Gastrocnemius medialis (tissue), 4 donors: ENCODE measurements around the gene FGFRL1. TPM values are rescaled to one million over a fixed set of nuclear protein-coding genes. Genes with fewer than 3 reads are reported as not detected.

Experiments
- ATAC-seq, 2 donors: fragments of 150-250 bp; one replicate each; pipeline ENCODE4 v1.9.1; 2016
- DNase-seq, 2 donors: peaks; one replicate each; pipeline ENCODE4 v3.0.0-alpha.2; 2019
- H3K27ac ChIP-seq, 4 donors: fragments of 200-600 bp; sonication (generic); 1 replicate in 1 of 4; 2 replicates in 3 of 4; pipeline ENCODE4 v1.5.1; 2016 to 2018; ENCODE audit warnings: mild to moderate bottlenecking in 2 of 4, moderate library complexity in 1 of 4
- H3K27me3 ChIP-seq, 3 donors: fragments of 200-600 bp; sonication (generic) in 2 of 3; 1 replicate in 1 of 3; 2 replicates in 2 of 3; pipeline versions ENCODE4 v1.5.1 to v1.6.0; 2016 to 2019; ENCODE audit warnings: mild to moderate bottlenecking in 1 of 3, moderate library complexity in 1 of 3
- H3K36me3 ChIP-seq, 2 donors: fragments of 200-600 bp; sonication (generic) in 1 of 2; one replicate each; pipeline ENCODE4 v1.5.1; 2017 to 2018
- H3K4me1 ChIP-seq, 2 donors: fragments of 200-600 bp; sonication (generic) in 1 of 2; one replicate each; pipeline ENCODE4 v1.5.1; 2016 to 2017; ENCODE audit warnings: mild to moderate bottlenecking in 2 of 2
- H3K4me3 ChIP-seq, 4 donors: fragments of 200-600 bp; sonication (generic) in 3 of 4; 1 replicate in 1 of 4; 2 replicates in 3 of 4; pipeline ENCODE4 v1.5.1; 2016 to 2019; ENCODE audit warnings: mild to moderate bottlenecking in 2 of 4
- H3K9me3 ChIP-seq, 3 donors: fragments of 200-600 bp; sonication (generic) in 2 of 3; 1 replicate in 1 of 3; 2 replicates in 2 of 3; pipeline ENCODE4 v1.5.1; 2016 to 2019
- POLR2A ChIP-seq, 2 donors: fragments of 450-650 bp; IDR thresholded peaks; one replicate each; pipeline ENCODE4 v1.6.1; 2017; ENCODE audit warnings: antibody characterized with exemption in 2 of 2, mild to moderate bottlenecking in 2 of 2, moderate library complexity in 2 of 2
- in situ Hi-C, 4 donors: fragments of 200-750 bp; cut with MboI; loops; one replicate each; pipeline versions ENCODE4 v1.15.0 to v1.8.0; 2017; ENCODE audit warnings: low sequenced_read_pairs in 4 of 4
- intact Hi-C: fragments of 100-400 bp; cut with DNase I; formaldehyde crosslinking; loops from one replicate; pipeline ENCODE4 v1.15.1; 2023; ENCODE audit warnings: low total_unique reads
- total RNA-seq, 4 donors: library from RNA; depleted of rRNA; stranded (reverse); fragments of >200 nt; gene quantifications; one replicate each; pipeline versions ENCODE4 v1.1.0 to v1.2.3, GENCODE V29; 2016
- TF ChIP-seq, protein P1 (sequence below), 5 experiments: fragments of 450-650 bp in 3 of 5; fragments of 200-600 bp in 2 of 5; sonication (generic) in 2 of 5; IDR thresholded peaks in 4 of 5; conservative IDR thresholded peaks in 1 of 5; 1 replicate in 4 of 5; 2 replicates in 1 of 5; pipeline ENCODE4 v1.5.1; 2016 to 2019; ENCODE audit warnings: antibody characterized with exemption in 5 of 5, mild to moderate bottlenecking in 3 of 5, moderate library complexity in 3 of 5

FGFRL1 gene
- total RNA-seq, 4 donors from 2014 or later, result 10.4 to 32.4 (median 15.2) TPM

DNA sequence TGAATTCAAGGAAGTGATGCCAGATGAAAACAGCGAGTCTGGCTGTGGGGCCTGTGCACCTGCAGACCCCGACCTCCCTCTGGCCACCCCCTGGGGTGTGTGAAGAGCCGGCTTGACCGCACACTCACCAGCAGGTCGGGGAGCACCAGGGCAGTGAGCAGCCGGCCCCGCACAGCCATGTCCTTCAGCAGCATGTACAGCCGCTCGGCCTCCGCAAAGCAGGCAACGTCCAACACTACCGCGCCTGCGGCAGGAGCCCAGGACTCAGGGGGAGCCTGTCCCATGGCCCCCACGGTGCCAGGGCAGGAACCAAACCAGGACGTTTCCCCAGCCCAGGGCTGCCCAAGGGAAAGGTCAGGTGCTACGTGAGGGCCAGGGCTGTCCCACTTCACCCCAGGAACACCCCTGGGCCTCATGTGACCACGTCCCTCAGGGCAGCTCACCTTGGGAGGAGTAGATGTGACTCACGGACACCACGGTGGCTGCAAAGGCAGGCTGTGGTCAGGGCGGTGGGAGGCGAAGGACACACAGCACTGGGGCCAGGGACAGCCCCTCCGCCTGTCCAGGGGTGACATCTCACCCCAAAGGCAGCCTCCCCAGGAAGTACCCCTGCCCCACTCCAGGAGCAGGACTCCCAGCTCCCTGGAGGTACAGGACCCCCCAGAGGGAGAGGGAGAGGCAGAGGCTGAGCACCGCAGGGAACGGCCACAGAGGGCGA, 46.2 kb upstream of the FGFRL1 start:
- Histone ChIP-seq H3K27me3 (no peaks in the 10 kb centered on the region), H3K4me1 (no peaks in the 10 kb centered on the region), H3K4me3 (no peak overlapping the region), H3K36me3 (peaks cover 0 to 7% of the 10 kb centered on the region in 2 donors), H3K9me3 (no peaks in the 10 kb centered on the region), H3K27ac (no peak overlapping the region)
- in situ Hi-C loops, result no loop called here
- no peak for TF ChIP-seq POLR2A (IDR thresholded peaks at IDR 0.05)
- TF ChIP-seq, protein P1, sequence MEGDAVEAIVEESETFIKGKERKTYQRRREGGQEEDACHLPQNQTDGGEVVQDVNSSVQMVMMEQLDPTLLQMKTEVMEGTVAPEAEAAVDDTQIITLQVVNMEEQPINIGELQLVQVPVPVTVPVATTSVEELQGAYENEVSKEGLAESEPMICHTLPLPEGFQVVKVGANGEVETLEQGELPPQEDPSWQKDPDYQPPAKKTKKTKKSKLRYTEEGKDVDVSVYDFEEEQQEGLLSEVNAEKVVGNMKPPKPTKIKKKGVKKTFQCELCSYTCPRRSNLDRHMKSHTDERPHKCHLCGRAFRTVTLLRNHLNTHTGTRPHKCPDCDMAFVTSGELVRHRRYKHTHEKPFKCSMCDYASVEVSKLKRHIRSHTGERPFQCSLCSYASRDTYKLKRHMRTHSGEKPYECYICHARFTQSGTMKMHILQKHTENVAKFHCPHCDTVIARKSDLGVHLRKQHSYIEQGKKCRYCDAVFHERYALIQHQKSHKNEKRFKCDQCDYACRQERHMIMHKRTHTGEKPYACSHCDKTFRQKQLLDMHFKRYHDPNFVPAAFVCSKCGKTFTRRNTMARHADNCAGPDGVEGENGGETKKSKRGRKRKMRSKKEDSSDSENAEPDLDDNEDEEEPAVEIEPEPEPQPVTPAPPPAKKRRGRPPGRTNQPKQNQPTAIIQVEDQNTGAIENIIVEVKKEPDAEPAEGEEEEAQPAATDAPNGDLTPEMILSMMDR (IDR thresholded peaks at IDR 0.05 in 4 of 5, conservative IDR thresholded peaks at IDR 0.05 in 1 of 5), result no peak
- DNase-seq (no peak), ATAC-seq (no peak)
- intact Hi-C loops, result no loop called here

DNA sequence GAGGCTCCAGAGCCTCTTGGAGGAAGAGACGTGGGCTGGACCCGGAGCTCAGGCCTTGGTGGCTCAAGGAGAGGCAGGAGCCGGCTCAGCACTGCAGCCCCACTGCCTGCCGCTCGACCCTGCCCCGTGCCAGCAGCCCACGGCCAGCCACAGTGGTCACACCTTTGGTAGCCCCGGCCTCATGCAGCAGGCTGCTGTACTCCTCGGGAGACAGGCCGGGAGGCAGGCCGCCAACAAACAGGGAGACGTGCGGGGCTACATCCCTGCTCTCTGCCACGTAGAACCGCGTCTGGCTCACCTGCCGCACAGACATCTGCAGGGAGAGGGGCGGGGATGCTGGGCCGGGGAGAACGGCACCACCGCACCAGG, 45.7 kb upstream of the FGFRL1 start:
- no peaks in the 10 kb centered on the region for H3K4me1 ChIP-seq
- peaks cover 0 to 7% of the 10 kb centered on the region in 2 donors for H3K36me3 ChIP-seq
- no peak overlapping the region for H3K4me3 ChIP-seq
- in situ Hi-C loops (no loop called here), intact Hi-C loops (no loop called here)
- ATAC-seq, result no peak
- H3K27me3 ChIP-seq, result no peaks in the 10 kb centered on the region
- H3K9me3 ChIP-seq, result no peaks in the 10 kb centered on the region
- no peak for DNase-seq
- no peak overlapping the region for H3K27ac ChIP-seq
- TF ChIP-seq POLR2A (IDR thresholded peaks at IDR 0.05), result no peak
- TF ChIP-seq, protein P1 (IDR thresholded peaks at IDR 0.05 in 4 of 5, conservative IDR thresholded peaks at IDR 0.05 in 1 of 5), result no peak

DNA sequence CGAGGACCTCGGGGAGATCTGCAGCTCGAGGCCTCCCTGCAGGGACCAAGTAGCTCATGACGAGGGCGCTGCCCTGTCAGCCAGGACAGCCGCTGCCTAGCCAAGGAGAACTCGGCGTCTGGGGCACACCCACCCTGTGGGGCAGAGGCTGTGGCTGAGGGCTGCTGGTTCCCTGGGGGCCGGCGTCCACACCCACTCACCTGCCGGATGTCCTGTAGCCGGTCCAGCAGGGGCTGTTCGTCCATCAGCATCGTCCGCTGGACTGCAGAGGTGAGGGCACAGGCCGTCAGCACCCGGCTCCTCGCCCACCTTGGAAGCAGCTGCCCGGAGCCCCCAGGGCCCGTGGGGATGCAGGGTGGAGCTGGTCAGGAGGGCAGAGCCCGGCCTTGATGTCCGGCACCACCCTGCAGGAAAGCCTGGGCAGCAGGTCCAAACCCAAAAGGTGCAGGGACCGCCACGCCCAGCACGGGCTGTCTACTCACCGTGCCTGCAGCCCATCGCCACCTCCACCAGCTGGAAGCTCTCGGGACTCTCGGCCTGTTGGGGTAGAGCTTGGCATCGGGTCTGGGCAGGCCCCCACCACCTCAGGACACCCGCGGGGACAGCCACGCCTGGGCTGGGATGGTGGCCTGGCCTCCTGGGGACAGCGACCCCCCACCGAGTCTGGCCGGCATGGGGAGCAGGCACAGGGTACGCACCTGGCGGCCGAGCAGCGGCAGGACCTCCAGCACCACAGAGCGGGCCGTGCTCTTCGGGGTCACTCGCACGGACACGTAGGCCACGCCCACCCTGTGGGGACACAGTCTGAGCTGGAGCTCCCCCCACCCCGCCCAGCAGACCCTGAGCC, 44.9 kb upstream of the FGFRL1 start:
- ATAC-seq (no peak), DNase-seq (no peak)
- in situ Hi-C loops, result no loop called here
- intact Hi-C loops, result no loop called here
- H3K36me3 ChIP-seq, result peaks cover 0 to 5% of the 10 kb centered on the region in 2 donors
- no peak for TF ChIP-seq POLR2A (IDR thresholded peaks at IDR 0.05)
- TF ChIP-seq, protein P1 (IDR thresholded peaks at IDR 0.05 in 4 of 5, conservative IDR thresholded peaks at IDR 0.05 in 1 of 5), result no peak
- H3K4me3 ChIP-seq, result no peak overlapping the region
- no peaks in the 10 kb centered on the region for H3K9me3 ChIP-seq
- no peaks in the 10 kb centered on the region for H3K27me3 ChIP-seq
- H3K27ac ChIP-seq, result no peak overlapping the region
- peaks cover 2 to 4% of the 10 kb centered on the region in 2 donors for H3K4me1 ChIP-seq

DNA sequence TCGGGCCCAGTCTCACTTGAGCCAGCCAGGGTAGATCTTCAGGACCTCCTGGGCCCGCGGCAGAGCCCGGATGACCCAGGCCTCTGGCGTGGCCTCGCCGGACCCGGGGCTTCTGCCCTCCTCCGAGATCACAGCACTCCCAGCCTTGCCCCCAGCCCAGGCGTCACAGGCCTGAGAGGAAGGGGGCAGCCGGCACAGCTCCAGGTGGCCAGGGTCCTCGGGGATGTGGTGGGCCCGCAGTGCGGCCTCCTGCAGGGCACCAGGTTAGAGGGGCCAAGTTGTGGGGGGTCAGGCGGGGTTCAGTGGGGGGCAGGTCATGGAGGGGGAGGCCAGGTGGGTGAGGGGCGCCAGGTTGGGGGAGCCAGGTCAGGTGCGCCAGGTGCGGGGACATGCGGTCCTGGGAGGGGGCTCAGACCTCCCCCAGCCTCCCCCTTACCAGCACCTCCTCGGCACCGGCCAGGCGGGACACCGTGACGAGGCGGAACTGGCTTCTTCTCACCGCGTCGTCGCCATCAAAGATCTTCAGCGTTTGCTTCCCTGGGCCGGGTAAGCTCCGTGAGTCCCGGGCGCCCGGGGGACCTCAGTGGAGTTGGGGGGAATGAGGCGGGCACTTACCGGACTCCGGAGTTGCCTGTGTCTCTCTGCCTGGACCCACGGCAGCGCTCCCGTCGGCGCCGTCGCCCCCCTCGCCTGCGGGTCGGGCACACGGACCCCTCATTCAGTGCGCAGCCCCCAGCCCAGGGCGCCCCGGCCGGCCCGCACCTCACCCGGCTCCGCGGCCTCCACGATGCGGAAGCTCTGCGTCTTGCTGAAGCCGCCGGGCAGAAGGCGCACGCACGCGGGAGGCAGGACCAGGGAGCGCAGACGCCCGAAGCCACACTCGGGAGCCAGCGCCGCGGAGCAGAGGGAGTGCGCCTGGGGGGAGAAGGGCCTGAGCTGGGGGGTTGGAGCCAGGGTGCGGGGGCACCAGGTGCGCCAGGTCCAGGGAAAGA, 44.0 kb upstream of the FGFRL1 start:
- TF ChIP-seq, protein P1 (IDR thresholded peaks at IDR 0.05 in 4 of 5, conservative IDR thresholded peaks at IDR 0.05 in 1 of 5), result no peak
- no peak for TF ChIP-seq POLR2A (IDR thresholded peaks at IDR 0.05)

More for the DNA sequence above, 44.0 kb upstream of the FGFRL1 start:
- no peaks in the 10 kb centered on the region for H3K36me3 ChIP-seq
- ATAC-seq (no peak), DNase-seq (no peak)
- H3K4me3 ChIP-seq, result no peak overlapping the region
- H3K9me3 ChIP-seq, result no peaks in the 10 kb centered on the region
- H3K27ac ChIP-seq, result no peak overlapping the region
- H3K4me1 ChIP-seq, result peaks cover 11 to 13% of the 10 kb centered on the region in 2 donors
- intact Hi-C loops (no loop called here), in situ Hi-C loops (no loop called here)
- H3K27me3 ChIP-seq, result no peaks in the 10 kb centered on the region
